ENCODE data around the gene CYP2A7. TPM values are rescaled to one million over a fixed set of nuclear protein-coding genes. Genes with fewer than 3 reads are reported as not detected.

The CYP2A7 gene
- polyA plus RNA-seq, 1 donor (not counting 4 experiments of a cell fraction or from before 2014, with no cell fraction given), result not detected

DNA sequence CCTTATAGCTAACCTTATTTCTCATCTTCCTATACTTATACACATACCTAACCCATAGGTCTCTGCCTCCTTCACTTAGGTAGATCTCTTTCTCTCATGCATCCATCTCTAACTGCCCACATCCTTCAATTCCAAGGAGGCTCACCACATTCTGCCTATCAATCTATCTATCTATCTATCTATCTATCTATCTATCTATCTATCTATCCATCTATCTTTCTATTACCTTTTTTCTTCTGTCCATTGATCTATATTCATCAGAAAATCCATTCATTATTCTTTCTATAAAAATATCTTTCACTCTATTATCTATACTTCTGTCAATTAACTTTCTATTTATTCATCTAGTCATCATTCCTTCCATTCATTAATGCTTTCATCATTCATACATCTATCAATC, 11.1 kb upstream of the CYP2A7 start:
- Histone ChIP-seq H3K9me3 (ENCODE audit: control insufficient read depth, low read depth, low read length) (no peaks in the 10 kb centered on the region), H3K27ac (ENCODE audit: control insufficient read depth, insufficient read depth, low read length) (no peak overlapping the region), H3K27me3 (ENCODE audit: control insufficient read depth, extremely low read depth, insufficient read depth, low read length) (no peaks in the 10 kb centered on the region), H3K79me2 (ENCODE audit: control insufficient read depth, insufficient read depth, low read length) (no peaks in the 10 kb centered on the region), H2AFZ (ENCODE audit: control insufficient read depth, low read length) (no peak overlapping the region), H3K9me1 (ENCODE audit: control insufficient read depth, extremely low read depth, insufficient read depth, low read length) (no peaks in the 10 kb centered on the region), H4K20me1 (ENCODE audit: control insufficient read depth, extremely low read depth, insufficient read depth, low read length) (no peaks in the 10 kb centered on the region), H3K36me3 (ENCODE audit: control insufficient read depth in 2 of 2, extremely low read depth in 1 of 2, insufficient read depth in 2 of 2, low read length in 2 of 2) (no peaks in the 10 kb centered on the region), H3K9ac (ENCODE audit: control insufficient read depth, extremely low read depth, insufficient read depth, low read length) (no peak overlapping the region), H3K4me1 (ENCODE audit: control insufficient read depth, extremely low read depth, insufficient read depth, low read length) (no peaks in the 10 kb centered on the region), H3K4me2 (ENCODE audit: control insufficient read depth, extremely low read depth, insufficient read depth, low read depth, low read length) (no peak overlapping the region), H3K4me3 (ENCODE audit: control insufficient read depth in 2 of 3, extremely low read depth in 1 of 3, insufficient read depth in 2 of 3, low read depth in 1 of 3, low read length in 3 of 3) (no peak overlapping the region)
- TF ChIP-seq EZH2 (IDR thresholded peaks at IDR 0.05; ENCODE audit: low read length), result no peak
- TF ChIP-seq, protein P1, sequence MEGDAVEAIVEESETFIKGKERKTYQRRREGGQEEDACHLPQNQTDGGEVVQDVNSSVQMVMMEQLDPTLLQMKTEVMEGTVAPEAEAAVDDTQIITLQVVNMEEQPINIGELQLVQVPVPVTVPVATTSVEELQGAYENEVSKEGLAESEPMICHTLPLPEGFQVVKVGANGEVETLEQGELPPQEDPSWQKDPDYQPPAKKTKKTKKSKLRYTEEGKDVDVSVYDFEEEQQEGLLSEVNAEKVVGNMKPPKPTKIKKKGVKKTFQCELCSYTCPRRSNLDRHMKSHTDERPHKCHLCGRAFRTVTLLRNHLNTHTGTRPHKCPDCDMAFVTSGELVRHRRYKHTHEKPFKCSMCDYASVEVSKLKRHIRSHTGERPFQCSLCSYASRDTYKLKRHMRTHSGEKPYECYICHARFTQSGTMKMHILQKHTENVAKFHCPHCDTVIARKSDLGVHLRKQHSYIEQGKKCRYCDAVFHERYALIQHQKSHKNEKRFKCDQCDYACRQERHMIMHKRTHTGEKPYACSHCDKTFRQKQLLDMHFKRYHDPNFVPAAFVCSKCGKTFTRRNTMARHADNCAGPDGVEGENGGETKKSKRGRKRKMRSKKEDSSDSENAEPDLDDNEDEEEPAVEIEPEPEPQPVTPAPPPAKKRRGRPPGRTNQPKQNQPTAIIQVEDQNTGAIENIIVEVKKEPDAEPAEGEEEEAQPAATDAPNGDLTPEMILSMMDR (optimal IDR thresholded peaks at IDR 0.05 in 1 of 3, IDR thresholded peaks at IDR 0.05 in 1 of 3, conservative IDR thresholded peaks at IDR 0.05 in 1 of 3; ENCODE audit: extremely low read depth in 1 of 3, insufficient read depth in 2 of 3, low read length in 3 of 3), result no peak
- no peak for FAIRE-seq
- dilution Hi-C loops (cut with MboI; ENCODE audit: extremely low pct_ligation_motif_present, low sequenced_read_pairs), result no loop called here
- no peak for DNase-seq (ENCODE audit: low read depth, low spot score)

DNA sequence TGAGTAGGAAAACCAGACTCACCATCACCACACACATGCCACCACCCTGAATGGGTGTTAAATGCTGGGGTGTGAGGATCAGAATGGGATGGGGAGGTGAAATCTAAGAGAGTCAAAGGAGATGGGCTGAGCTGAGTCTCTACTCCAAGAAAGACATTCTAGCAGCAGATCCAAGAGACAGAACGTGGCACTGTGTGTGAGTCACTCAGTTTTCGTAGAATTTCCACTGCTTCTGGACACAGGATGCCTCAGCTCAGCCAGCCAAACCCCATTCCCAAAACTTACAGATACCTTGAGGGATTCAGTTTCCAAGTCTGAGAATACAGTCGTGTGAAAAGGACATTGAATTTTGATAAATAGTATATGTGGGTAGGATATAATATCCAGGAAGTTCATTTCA, 7.3 kb upstream of the CYP2A7 start:
- H4K20me1 ChIP-seq (ENCODE audit: control insufficient read depth, extremely low read depth, insufficient read depth, low read length), result no peaks in the 10 kb centered on the region
- DNase-seq (ENCODE audit: low read depth, low spot score), result no peak
- no peaks in the 10 kb centered on the region for H3K4me1 ChIP-seq (ENCODE audit: control insufficient read depth, extremely low read depth, insufficient read depth, low read length)
- H3K9ac ChIP-seq (ENCODE audit: control insufficient read depth, extremely low read depth, insufficient read depth, low read length), result no peak overlapping the region
- dilution Hi-C loops (cut with MboI; ENCODE audit: extremely low pct_ligation_motif_present, low sequenced_read_pairs), result no loop called here
- H3K27ac ChIP-seq (ENCODE audit: control insufficient read depth, insufficient read depth, low read length), result no peak overlapping the region
- H3K79me2 ChIP-seq (ENCODE audit: control insufficient read depth, insufficient read depth, low read length), result no peaks in the 10 kb centered on the region
- H3K9me1 ChIP-seq (ENCODE audit: control insufficient read depth, extremely low read depth, insufficient read depth, low read length), result no peaks in the 10 kb centered on the region
- no peaks in the 10 kb centered on the region for H3K9me3 ChIP-seq (ENCODE audit: control insufficient read depth, low read depth, low read length)
- H2AFZ ChIP-seq (ENCODE audit: control insufficient read depth, low read length), result no peak overlapping the region
- no peak for FAIRE-seq
- TF ChIP-seq, protein P1 (optimal IDR thresholded peaks at IDR 0.05 in 1 of 3, IDR thresholded peaks at IDR 0.05 in 1 of 3, conservative IDR thresholded peaks at IDR 0.05 in 1 of 3; ENCODE audit: extremely low read depth in 1 of 3, insufficient read depth in 2 of 3, low read length in 3 of 3), result no peak
- TF ChIP-seq EZH2 (IDR thresholded peaks at IDR 0.05; ENCODE audit: low read length), result no peak
- H3K4me3 ChIP-seq (ENCODE audit: control insufficient read depth in 2 of 3, extremely low read depth in 1 of 3, insufficient read depth in 2 of 3, low read depth in 1 of 3, low read length in 3 of 3), result no peak overlapping the region
- no peak overlapping the region for H3K4me2 ChIP-seq (ENCODE audit: control insufficient read depth, extremely low read depth, insufficient read depth, low read depth, low read length)
- H3K27me3 ChIP-seq (ENCODE audit: control insufficient read depth, extremely low read depth, insufficient read depth, low read length), result no peaks in the 10 kb centered on the region
- no peaks in the 10 kb centered on the region for H3K36me3 ChIP-seq (ENCODE audit: control insufficient read depth in 2 of 2, extremely low read depth in 1 of 2, insufficient read depth in 2 of 2, low read length in 2 of 2)

Measured in keratinocyte (primary cell).